PC-9 (cell line): ENCODE measurements around the gene HAND1.

Source experiments
- EZH2 ChIP-seq: fragments of 200-600 bp; sonication (generic); IDR thresholded peaks from 2 replicates; pipeline ENCODE4 v1.8.0; 2017; ENCODE audit warnings: antibody characterized with exemption, low read depth
- TF ChIP-seq, protein P1 (sequence below): fragments of 200-600 bp; sonication (generic); conservative IDR thresholded peaks from 2 replicates; pipeline ENCODE4 v1.6.1; 2017; ENCODE audit warnings: mixed run types, antibody characterized with exemption, mild to moderate bottlenecking, moderate library complexity

DNA sequence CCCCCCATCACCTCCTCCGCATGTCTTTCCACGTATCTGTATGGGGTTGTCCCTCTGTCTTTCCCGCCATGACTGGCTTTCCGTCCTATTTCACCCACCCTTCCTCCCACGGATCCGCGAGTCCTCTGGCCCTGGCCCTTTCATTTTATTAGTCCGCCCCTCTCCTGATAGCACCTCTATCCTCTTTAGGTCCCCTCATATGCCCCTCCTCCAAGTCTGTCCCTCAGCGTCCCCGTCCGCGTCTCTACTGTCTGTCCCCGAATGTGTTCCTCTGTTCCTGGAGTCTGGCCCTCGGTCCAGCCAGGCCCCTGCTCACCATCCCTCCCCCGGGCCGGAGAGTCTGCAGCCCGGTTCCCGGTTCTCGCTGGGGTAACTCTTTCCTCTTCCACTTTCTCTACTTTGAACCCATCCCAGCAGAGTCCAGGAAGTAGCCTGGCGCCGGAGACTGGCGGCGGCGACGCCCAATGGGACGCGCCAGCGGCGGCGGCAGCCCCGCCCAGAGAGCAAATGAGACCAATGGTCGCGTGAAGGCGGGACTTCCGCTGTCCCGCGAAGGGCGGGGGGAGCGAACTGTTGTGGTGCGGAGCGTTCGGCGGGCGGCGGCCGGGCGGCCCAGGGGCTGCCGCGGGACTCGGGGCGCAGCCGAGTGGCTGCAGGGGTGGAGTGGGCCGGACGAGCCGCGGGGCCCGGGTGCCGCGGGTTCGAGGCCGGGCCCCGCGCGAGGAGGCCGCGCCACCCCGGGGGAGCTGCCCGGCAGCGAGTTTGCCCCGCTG, 32.4 kb downstream of the HAND1 start, which contains the start of gene SAP30L:
- TF ChIP-seq, protein P1, sequence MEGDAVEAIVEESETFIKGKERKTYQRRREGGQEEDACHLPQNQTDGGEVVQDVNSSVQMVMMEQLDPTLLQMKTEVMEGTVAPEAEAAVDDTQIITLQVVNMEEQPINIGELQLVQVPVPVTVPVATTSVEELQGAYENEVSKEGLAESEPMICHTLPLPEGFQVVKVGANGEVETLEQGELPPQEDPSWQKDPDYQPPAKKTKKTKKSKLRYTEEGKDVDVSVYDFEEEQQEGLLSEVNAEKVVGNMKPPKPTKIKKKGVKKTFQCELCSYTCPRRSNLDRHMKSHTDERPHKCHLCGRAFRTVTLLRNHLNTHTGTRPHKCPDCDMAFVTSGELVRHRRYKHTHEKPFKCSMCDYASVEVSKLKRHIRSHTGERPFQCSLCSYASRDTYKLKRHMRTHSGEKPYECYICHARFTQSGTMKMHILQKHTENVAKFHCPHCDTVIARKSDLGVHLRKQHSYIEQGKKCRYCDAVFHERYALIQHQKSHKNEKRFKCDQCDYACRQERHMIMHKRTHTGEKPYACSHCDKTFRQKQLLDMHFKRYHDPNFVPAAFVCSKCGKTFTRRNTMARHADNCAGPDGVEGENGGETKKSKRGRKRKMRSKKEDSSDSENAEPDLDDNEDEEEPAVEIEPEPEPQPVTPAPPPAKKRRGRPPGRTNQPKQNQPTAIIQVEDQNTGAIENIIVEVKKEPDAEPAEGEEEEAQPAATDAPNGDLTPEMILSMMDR, result no peak
- TF ChIP-seq EZH2, result no peak
